Central memory CD8-positive, alpha-beta T cell (primary cell): ENCODE results near the gene CFB.
"Not testable (repeated sequence)": the region's sequence is repeated elsewhere in the genome, so short reads cannot be mapped to it uniquely, and the experiment has no call there.

Source experiments
- ATAC-seq: fragments of 150-1000 bp; cut with Tn5 transposase; replicated peaks from 2 replicates; pipeline ENCODE4 v1.10.0; 2022; ENCODE audit warnings: mild to moderate bottlenecking, moderate FRiP score, moderate number of reproducible peaks; ENCODE audit not compliant: poor library complexity, severe bottlenecking; ENCODE audit errors: extremely low read depth
- DNase-seq, 2 donors: peaks; one replicate each; pipeline ENCODE4 v3.0.0; 2021; ENCODE audit warnings: low spot score in 2 of 2
- H3K27ac Mint-ChIP-seq: one replicate; pipeline ENCODE4 v1.8.0; 2022; ENCODE audit warnings: low read depth, mild to moderate bottlenecking, moderate library complexity, mixed read lengths
- H3K27me3 Mint-ChIP-seq: one replicate; pipeline ENCODE4 v1.8.0; 2022; ENCODE audit warnings: mixed read lengths
- H3K36me3 Mint-ChIP-seq: one replicate; pipeline ENCODE4 v1.8.0; 2022; ENCODE audit warnings: mild to moderate bottlenecking, moderate library complexity, mixed read lengths; ENCODE audit not compliant: insufficient read depth
- H3K4me1 Mint-ChIP-seq: one replicate; pipeline ENCODE4 v1.8.0; 2022; ENCODE audit warnings: mixed read lengths
- H3K4me3 Mint-ChIP-seq: one replicate; pipeline ENCODE4 v1.8.0; 2022; ENCODE audit warnings: mild to moderate bottlenecking, moderate library complexity, mixed read lengths
- H3K9me3 Mint-ChIP-seq: one replicate; pipeline ENCODE4 v1.8.0; 2022; ENCODE audit warnings: mixed read lengths

Gene CFB

GRCh38 chr6:31903957-31904356 lies 41.9 kb upstream of the CFB start:
- Mint-ChIP-seq H3K9me3 (no peaks in the 10 kb centered on the region), H3K4me3 (no peak overlapping the region), H3K4me1 (peaks cover 22% of the 10 kb centered on the region), H3K27me3 (peaks cover 8% of the 10 kb centered on the region), H3K27ac (no peak overlapping the region), H3K36me3 (peaks cover 9% of the 10 kb centered on the region)
- ATAC-seq (no peak), DNase-seq (no peak)

- Mint-ChIP-seq H3K27ac (no peak overlapping the region), H3K9me3 (no peaks in the 10 kb centered on the region), H3K4me1 (peaks cover 13% of the 10 kb centered on the region), H3K27me3 (peaks cover 8% of the 10 kb centered on the region), H3K36me3 (peaks cover 11% of the 10 kb centered on the region), H3K4me3 (no peak overlapping the region)
- DNase-seq, result no peak
- ATAC-seq, result no peak
Measured at GRCh38 chr6:31905041-31905440, 40.9 kb upstream of the CFB start.

GRCh38 chr6:31906122-31906521 lies 39.8 kb upstream of the CFB start:
- Mint-ChIP-seq H3K4me3 (no peak overlapping the region), H3K4me1 (peaks cover 13% of the 10 kb centered on the region), H3K9me3 (no peaks in the 10 kb centered on the region), H3K36me3 (peaks cover 8% of the 10 kb centered on the region), H3K27me3 (peaks cover 8% of the 10 kb centered on the region), H3K27ac (no peak overlapping the region)
- no peak for ATAC-seq
- DNase-seq, result no peak

- ATAC-seq, DNase-seq, H3K27ac Mint-ChIP-seq, H3K4me3 Mint-ChIP-seq, H3K9me3 Mint-ChIP-seq, H3K36me3 Mint-ChIP-seq, H3K27me3 Mint-ChIP-seq: not testable (repeated sequence)
- H3K4me1 Mint-ChIP-seq, result peaks cover 13% of the 10 kb centered on the region
Measured at GRCh38 chr6:31906727-31907126, 39.2 kb upstream of the CFB start.

GRCh38 chr6:31907158-31907813 lies 38.6 kb upstream of the CFB start:
- Mint-ChIP-seq H3K27ac (no peak overlapping the region), H3K4me1 (peaks cover 10% of the 10 kb centered on the region), H3K9me3 (no peaks in the 10 kb centered on the region), H3K36me3 (peaks cover 7% of the 10 kb centered on the region), H3K27me3 (peaks cover 13% of the 10 kb centered on the region), H3K4me3 (no peak overlapping the region)
- no peak for DNase-seq
- no peak for ATAC-seq

GRCh38 chr6:31908255-31908654 lies 37.6 kb upstream of the CFB start:
- not testable (repeated sequence) for H3K4me1 Mint-ChIP-seq, DNase-seq, H3K9me3 Mint-ChIP-seq, H3K4me3 Mint-ChIP-seq, H3K27ac Mint-ChIP-seq, H3K36me3 Mint-ChIP-seq, ATAC-seq
- peaks cover 18% of the 10 kb centered on the region for H3K27me3 Mint-ChIP-seq

GRCh38 chr6:31908791-31909190 lies 37.1 kb upstream of the CFB start:
- H3K9me3 Mint-ChIP-seq, result no peaks in the 10 kb centered on the region
- no peak overlapping the region for H3K27ac Mint-ChIP-seq
- no peak overlapping the region for H3K4me3 Mint-ChIP-seq
- H3K4me1 Mint-ChIP-seq, result no peaks in the 10 kb centered on the region
- H3K27me3 Mint-ChIP-seq, result peaks cover 18% of the 10 kb centered on the region
- no peak for DNase-seq
- no peak for ATAC-seq
- H3K36me3 Mint-ChIP-seq, result peaks cover 2% of the 10 kb centered on the region

- H3K9me3 Mint-ChIP-seq, H3K4me1 Mint-ChIP-seq, DNase-seq, H3K36me3 Mint-ChIP-seq, H3K27ac Mint-ChIP-seq, ATAC-seq, H3K4me3 Mint-ChIP-seq: not testable (repeated sequence)
- H3K27me3 Mint-ChIP-seq, result peaks cover 18% of the 10 kb centered on the region
Measured at GRCh38 chr6:31909298-31909697, 36.6 kb upstream of the CFB start.

- peaks cover 27% of the 10 kb centered on the region for H3K27me3 Mint-ChIP-seq
- no peak overlapping the region for H3K4me3 Mint-ChIP-seq
- H3K9me3 Mint-ChIP-seq, result no peaks in the 10 kb centered on the region
- no peak for ATAC-seq
- no peak for DNase-seq
- H3K4me1 Mint-ChIP-seq, result no peaks in the 10 kb centered on the region
- peaks cover 2% of the 10 kb centered on the region for H3K36me3 Mint-ChIP-seq
- no peak overlapping the region for H3K27ac Mint-ChIP-seq
Measured at GRCh38 chr6:31911826-31912585, 33.9 kb upstream of the CFB start.

GRCh38 chr6:31915351-31915750 lies 30.5 kb upstream of the CFB start:
- Mint-ChIP-seq H3K36me3 (no peaks in the 10 kb centered on the region), H3K27me3 (peaks cover 27% of the 10 kb centered on the region), H3K4me3 (no peak overlapping the region), H3K9me3 (no peaks in the 10 kb centered on the region), H3K4me1 (no peaks in the 10 kb centered on the region), H3K27ac (no peak overlapping the region)
- no peak for DNase-seq
- ATAC-seq, result no peak

- Mint-ChIP-seq H3K27ac (no peak overlapping the region), H3K27me3 (peaks cover 27% of the 10 kb centered on the region), H3K9me3 (no peaks in the 10 kb centered on the region), H3K4me3 (no peak overlapping the region), H3K4me1 (no peaks in the 10 kb centered on the region), H3K36me3 (no peaks in the 10 kb centered on the region)
- no peak for ATAC-seq
- DNase-seq, result no peak
Measured at GRCh38 chr6:31915756-31916155, 30.1 kb upstream of the CFB start.

- no peak for ATAC-seq
- Mint-ChIP-seq H3K4me3 (no peak overlapping the region), H3K27ac (no peak overlapping the region), H3K4me1 (no peaks in the 10 kb centered on the region), H3K36me3 (no peaks in the 10 kb centered on the region), H3K27me3 (peaks cover 17% of the 10 kb centered on the region), H3K9me3 (no peaks in the 10 kb centered on the region)
- DNase-seq, result no peak
Measured at GRCh38 chr6:31918069-31918720, 27.7 kb upstream of the CFB start.
